ENCODE measurements around the gene MAST2. TPM values are rescaled to one million over a fixed set of nuclear protein-coding genes. Genes with fewer than 3 reads are reported as not detected.
A peak's percentile ranks its signal among the peaks of the same experiment; 100 is the strongest.

The MAST2 gene
- total and polyA plus RNA-seq, 9 of the 15 experiments (the other 6 are each of a cell fraction or from before 2014, with no cell fraction given), result 0.73 to 32.0 (median 17.8) TPM

- no peak for TF ChIP-seq JUN (IDR thresholded peaks at IDR 0.05; ENCODE audit: borderline replicate concordance, low read depth, low read length)
- TF ChIP-seq JUN (CRISPR knock-in tag; IDR thresholded peaks at IDR 0.05; ENCODE audit: borderline replicate concordance), result no peak
- TF ChIP-seq PPARD (CRISPR knock-in tag; IDR thresholded peaks at IDR 0.05), result no peak
- no peak for TF ChIP-seq CREB1 (IDR thresholded peaks at IDR 0.05)
- no peak for TF ChIP-seq CREB1 (CRISPR knock-in tag; IDR thresholded peaks at IDR 0.05)
- TF ChIP-seq TRIM28 (IDR thresholded peaks at IDR 0.05), result no peak
- no peak for TF ChIP-seq IRF1 (CRISPR knock-in tag; IDR thresholded peaks at IDR 0.05; ENCODE audit: borderline replicate concordance)
- TF ChIP-seq ZNF512 (tag; IDR thresholded peaks at IDR 0.05), result no peak
- no peak for TF ChIP-seq CREB3 (tag; conservative IDR thresholded peaks at IDR 0.05; ENCODE audit: low read depth)
- TF ChIP-seq ZNF24 (IDR thresholded peaks at IDR 0.05), result no peak
- TF ChIP-seq ZFX (CRISPR knock-in tag; IDR thresholded peaks at IDR 0.05), result no peak
- peak; percentile 33; the same call in 1 of the 2 replicates for TF ChIP-seq SMARCA4 (IDR thresholded peaks at IDR 0.05)
- TF ChIP-seq ATF4 (CRISPR knock-in tag; IDR thresholded peaks at IDR 0.05), result no peak
- TF ChIP-seq CBFA2T2 (conservative IDR thresholded peaks at IDR 0.05), result peak; percentile 21; the same call in 1 of the 2 replicates
- no peak for TF ChIP-seq KDM1A (IDR thresholded peaks at IDR 0.05)
- TF ChIP-seq FOXJ3 (CRISPR knock-in tag; IDR thresholded peaks at IDR 0.05), result no peak
- TF ChIP-seq ZNF408 (CRISPR knock-in tag; IDR thresholded peaks at IDR 0.05; ENCODE audit: low read depth), result no peak
- TF ChIP-seq ZNF444 (CRISPR knock-in tag; IDR thresholded peaks at IDR 0.05), result no peak
- TF ChIP-seq NFIC (IDR thresholded peaks at IDR 0.05), result peak; percentile 39
- TF ChIP-seq LEF1 (IDR thresholded peaks at IDR 0.05), result no peak
- TF ChIP-seq ZKSCAN1 (IDR thresholded peaks at IDR 0.05; ENCODE audit: low read depth, low read length), result no peak
- no peak for TF ChIP-seq NR2C1 (IDR thresholded peaks at IDR 0.05)
- TF ChIP-seq NR2C1 (tag; IDR thresholded peaks at IDR 0.05), result no peak
- no peak for TF ChIP-seq HNRNPUL1 (IDR thresholded peaks at IDR 0.05; ENCODE audit: low read length)
- TF ChIP-seq PRDM10 (IDR thresholded peaks at IDR 0.05; ENCODE audit: partially characterized antibody), result no peak
- peak; percentile 77; the same call in 1 of the 2 replicates for TF ChIP-seq ELF4 (CRISPR knock-in tag; IDR thresholded peaks at IDR 0.05)
These were observed 223.1 kb downstream of the MAST2 start (continued) for GRCh38 chr1:46026531-46026930.
